Small intestine (tissue), 4 donors: ENCODE data around the gene ADAM30. TPM values are rescaled to one million over a fixed set of nuclear protein-coding genes. Genes with fewer than 3 reads are reported as not detected.

Source experiments
- polyA plus RNA-seq, 4 donors: library from polyadenylated mRNA; stranded (reverse) in 3 of 4; unstranded in 1 of 4; fragments of 200-250 nt in 3 of 4; fragments of 120-200 nt in 1 of 4; gene quantifications; one replicate each; pipeline versions ENCODE4 v1.2.1 to v1.2.3, GENCODE V29; 2013
- donor health status: healthy with polysubstance abuse.
- donor health status: Bipolar disorder and iron deficiency.
- donor health status: healthy.

ADAM30 gene
- polyA plus RNA-seq, 4 donors, result not detected

Other genes starting within 250 kb of the ADAM30 start
- gene ZNF697, start 248.2 kb downstream of the ADAM30 start, polyA plus RNA-seq, result 1 to 10 TPM; 1.3 to 8.2 (median 1.6) TPM
- gene PHGDH, start 184.6 kb downstream of the ADAM30 start, polyA plus RNA-seq, result 100 to 1,000 TPM in 1 of 4 donors, 10 to 100 TPM in 1, 1 to 10 TPM in 2; 1.3 to 205 (median 39.2) TPM
- gene HMGCS2, start 127.6 kb downstream of the ADAM30 start, polyA plus RNA-seq, result 10 to 100 TPM in 3 of 4 donors, 1 to 10 TPM in 1; 8.3 to 80.4 (median 25.4) TPM
- gene REG4, start 85.1 kb downstream of the ADAM30 start, polyA plus RNA-seq, result 1,000 to 10,000 TPM in 1 of 4 donors, 100 to 1,000 TPM in 3; 145 to 1,219 (median 254) TPM
- 10 to 100 TPM in 1 of 4 donors, 1 to 10 TPM in 1, under 1 TPM in 2; 0.54 to 19.2 (median 4.5) TPM for gene NOTCH2, start 173.1 kb upstream of the ADAM30 start, polyA plus RNA-seq